Right lobe of liver (tissue), 4 donors: ENCODE measurements around the gene EPHA4.

Source experiments
- CTCF ChIP-seq, 4 donors: fragments of 200-600 bp in 3 of 4; fragments of 450-650 bp in 1 of 4; IDR thresholded peaks; one replicate each; pipeline versions ENCODE4 v1.5.1 to v1.8.0; 2016 to 2022; ENCODE audit warnings: antibody characterized with exemption in 4 of 4, mild to moderate bottlenecking in 2 of 4
- POLR2A ChIP-seq: fragments of 450-650 bp; IDR thresholded peaks from one replicate; pipeline ENCODE4 v1.6.1; 2017; ENCODE audit warnings: antibody characterized with exemption, mild to moderate bottlenecking
- donor health status: DM: no; HTN: no; CAD: no.
- donor health status: DM: no; HTN: no; CAD: no.
- donor health status: DM: no; HTN: yes; CAD: no.

GRCh38 chr2:221612161-221612560 lies 40.1 kb upstream of the EPHA4 start:
- TF ChIP-seq CTCF (IDR thresholded peaks at IDR 0.05) (no peak), POLR2A (no peak)
